GM18519 (cell line): Measurements from ENCODE around the gene CECR2.
"Not testable (repeated sequence)": the region's sequence is repeated elsewhere in the genome, so short reads cannot be mapped to it uniquely, and the experiment has no call there.

Experiments used
- ATAC-seq: cut with Tn5 transposase; IDR thresholded peaks from one replicate; pipeline ENCODE4 v1.9.1; 2021; ENCODE audit warnings: mild to moderate bottlenecking, moderate library complexity; ENCODE audit not compliant: unreplicated experiment, low FRiP score

The CECR2 gene

GRCh38 chr22:17493419-17493981 lies 124.2 kb downstream of the CECR2 start:
- ATAC-seq, result no peak

GRCh38 chr22:17496841-17497240 lies 127.6 kb downstream of the CECR2 start:
- no peak for ATAC-seq

GRCh38 chr22:17501679-17502285 lies 132.5 kb downstream of the CECR2 start:
- no peak for ATAC-seq

GRCh38 chr22:17508110-17508509 lies 138.8 kb downstream of the CECR2 start:
- ATAC-seq, result no peak

GRCh38 chr22:17512960-17513359 lies 143.7 kb downstream of the CECR2 start:
- no peak for ATAC-seq

GRCh38 chr22:17513612-17514011 lies 144.4 kb downstream of the CECR2 start:
- no peak for ATAC-seq

GRCh38 chr22:17514084-17514483 lies 144.8 kb downstream of the CECR2 start:
- no peak for ATAC-seq

GRCh38 chr22:17518406-17518805 lies 149.1 kb downstream of the CECR2 start:
- ATAC-seq, result no peak

- ATAC-seq, result not testable (repeated sequence)
Measured at GRCh38 chr22:17521971-17522370, 152.7 kb downstream of the CECR2 start.

- ATAC-seq, result no peak
Measured at GRCh38 chr22:17523925-17524324, 154.7 kb downstream of the CECR2 start.

- no peak for ATAC-seq
Measured at GRCh38 chr22:17536269-17536668, 167.0 kb downstream of the CECR2 start.

GRCh38 chr22:17537155-17537554 lies 167.9 kb downstream of the CECR2 start:
- no peak for ATAC-seq

GRCh38 chr22:17540481-17540880 lies 171.2 kb downstream of the CECR2 start:
- ATAC-seq, result no peak

GRCh38 chr22:17541476-17541875 lies 172.2 kb downstream of the CECR2 start:
- no peak for ATAC-seq

GRCh38 chr22:17542452-17542851 lies 173.2 kb downstream of the CECR2 start:
- ATAC-seq, result no peak

- ATAC-seq, result no peak
Measured at GRCh38 chr22:17548010-17548755, 178.9 kb downstream of the CECR2 start.

- no peak for ATAC-seq
Measured at GRCh38 chr22:17548756-17549035, 179.4 kb downstream of the CECR2 start.

- no peak for ATAC-seq
Measured at GRCh38 chr22:17549183-17549582, 179.9 kb downstream of the CECR2 start.

GRCh38 chr22:17549655-17550054 lies 180.4 kb downstream of the CECR2 start:
- no peak for ATAC-seq

GRCh38 chr22:17552737-17553136 lies 183.5 kb downstream of the CECR2 start:
- ATAC-seq, result no peak

GRCh38 chr22:17554814-17555213 lies 185.6 kb downstream of the CECR2 start:
- no peak for ATAC-seq

GRCh38 chr22:17559188-17559587 lies 189.9 kb downstream of the CECR2 start:
- ATAC-seq, result no peak
